Measurements from ENCODE around the gene LDLRAD1. TPM values are rescaled to one million over a fixed set of nuclear protein-coding genes. Genes with fewer than 3 reads are reported as not detected.
A peak's percentile ranks its signal among the peaks of the same experiment; 100 is the strongest.

Gene LDLRAD1
- total and polyA plus RNA-seq, 2 of the 13 experiments (the other 11 are each of a cell fraction or from before 2014, with no cell fraction given), result 2.5 to 14.0 TPM

DNA sequence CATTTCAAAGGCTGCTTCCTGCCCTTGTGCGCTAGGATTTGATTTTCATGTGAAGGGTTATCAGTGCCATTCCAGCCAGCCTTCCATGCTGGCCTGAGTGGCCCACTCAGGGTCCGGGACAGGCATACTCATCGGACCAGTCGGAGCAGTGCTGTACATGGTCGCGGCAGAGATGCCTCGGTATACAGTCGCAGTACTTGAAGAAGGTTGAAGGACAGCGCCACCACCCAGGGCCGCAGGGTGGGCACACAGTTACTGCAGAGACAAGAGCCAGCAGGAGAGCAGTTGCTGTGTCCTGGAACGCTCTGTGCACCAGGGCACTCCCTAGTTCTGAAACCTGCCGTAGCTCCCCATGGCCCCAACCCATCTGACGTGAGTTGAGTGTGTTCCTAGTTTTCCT is 9.1 kb downstream of the LDLRAD1 start:
- Histone ChIP-seq H3K36me3 (replicated peaks in 1 of 2; ENCODE audit: control insufficient read depth in 1 of 2, insufficient read depth in 2 of 2, low read length in 2 of 2) (no peaks in the 10 kb centered on the region), H3K9ac (ENCODE audit: insufficient read depth, low read depth, low read length) (no peak overlapping the region), H3K4me3 (replicated peaks in 1 of 3; ENCODE audit: insufficient read depth in 1 of 3, low read depth in 2 of 3, low read length in 3 of 3) (no peak overlapping the region), H3K4me1 (ENCODE audit: insufficient read depth, low read length) (peaks cover 28% of the 10 kb centered on the region), H3K9me3 (ENCODE audit: low read length) (no peaks in the 10 kb centered on the region), H3K27me3 (ENCODE audit: control insufficient read depth in 1 of 2, insufficient read depth in 2 of 2, low read length in 2 of 2) (no peaks in the 10 kb centered on the region), H2AFZ (ENCODE audit: low read length) (no peak overlapping the region), H3K4me2 (ENCODE audit: low read depth, low read length) (no peak overlapping the region), H3K79me2 (ENCODE audit: insufficient read depth, low read length) (no peaks in the 10 kb centered on the region), H4K20me1 (ENCODE audit: insufficient read depth, low read length) (no peaks in the 10 kb centered on the region), H3K27ac (ENCODE audit: extremely low read length, insufficient read depth, low read length) (no peak overlapping the region)
- intact Hi-C loops (cut with micrococcal nuclease; ENCODE audit: unreplicated experiment), result no loop called here
- DNase-seq (ENCODE audit: low spot score) (no peak), ATAC-seq (no peak), FAIRE-seq (no peak)
- ChIA-PET CTCF (ENCODE audit: low intra/inter-chr PET ratio, low total read pairs) (no interaction called here), POLR2A (no interaction called here)
- 100% methylated on average over 2 of the region's 13 CpGs for WGBS (ENCODE audit: low lambda C conversion rate)
- in situ Hi-C loops (cut with HindIII; ENCODE audit: extremely low pct_ligation_motif_present, low pct_unique_long_range_greater_than_20kb), result no loop called here
- BruUV-seq (replicated peaks), result no TSS peak
- TF ChIP-seq ZNF652 (CRISPR knock-in tag; IDR thresholded peaks at IDR 0.05; ENCODE audit: borderline replicate concordance, low read depth) (no peak), ZNF570 (CRISPR knock-in tag; IDR thresholded peaks at IDR 0.05; ENCODE audit: borderline replicate concordance) (no peak), RAD21 (CRISPR knock-in tag; IDR thresholded peaks at IDR 0.05) (no peak)
- TF ChIP-seq, protein P1, sequence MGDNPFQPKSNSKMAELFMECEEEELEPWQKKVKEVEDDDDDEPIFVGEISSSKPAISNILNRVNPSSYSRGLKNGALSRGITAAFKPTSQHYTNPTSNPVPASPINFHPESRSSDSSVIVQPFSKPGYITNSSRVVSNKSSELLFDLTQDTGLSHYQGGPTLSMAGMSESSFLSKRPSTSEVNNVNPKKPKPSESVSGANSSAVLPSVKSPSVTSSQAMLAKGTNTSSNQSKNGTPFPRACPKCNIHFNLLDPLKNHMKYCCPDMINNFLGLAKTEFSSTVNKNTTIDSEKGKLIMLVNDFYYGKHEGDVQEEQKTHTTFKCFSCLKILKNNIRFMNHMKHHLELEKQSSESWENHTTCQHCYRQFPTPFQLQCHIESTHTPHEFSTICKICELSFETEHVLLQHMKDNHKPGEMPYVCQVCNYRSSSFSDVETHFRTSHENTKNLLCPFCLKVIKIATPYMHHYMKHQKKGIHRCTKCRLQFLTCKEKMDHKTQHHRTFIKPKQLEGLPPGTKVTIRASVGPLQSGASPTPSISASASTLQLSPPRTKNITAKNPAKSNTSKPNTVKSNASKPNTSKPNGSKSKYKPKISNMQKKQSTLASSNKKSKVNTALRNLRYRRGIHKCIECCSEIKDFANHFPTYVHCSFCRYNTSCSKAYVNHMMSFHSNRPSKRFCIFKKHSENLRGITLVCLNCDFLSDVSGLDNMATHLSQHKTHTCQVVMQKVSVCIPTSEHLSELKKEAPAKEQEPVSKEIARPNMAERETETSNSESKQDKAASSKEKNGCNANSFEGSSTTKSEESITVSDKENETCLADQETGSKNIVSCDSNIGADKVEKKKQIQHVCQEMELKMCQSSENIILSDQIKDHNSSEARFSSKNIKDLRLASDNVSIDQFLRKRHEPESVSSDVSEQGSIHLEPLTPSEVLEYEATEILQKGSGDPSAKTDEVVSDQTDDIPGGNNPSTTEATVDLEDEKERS (CRISPR knock-in tag; IDR thresholded peaks at IDR 0.05), result no peak

DNA sequence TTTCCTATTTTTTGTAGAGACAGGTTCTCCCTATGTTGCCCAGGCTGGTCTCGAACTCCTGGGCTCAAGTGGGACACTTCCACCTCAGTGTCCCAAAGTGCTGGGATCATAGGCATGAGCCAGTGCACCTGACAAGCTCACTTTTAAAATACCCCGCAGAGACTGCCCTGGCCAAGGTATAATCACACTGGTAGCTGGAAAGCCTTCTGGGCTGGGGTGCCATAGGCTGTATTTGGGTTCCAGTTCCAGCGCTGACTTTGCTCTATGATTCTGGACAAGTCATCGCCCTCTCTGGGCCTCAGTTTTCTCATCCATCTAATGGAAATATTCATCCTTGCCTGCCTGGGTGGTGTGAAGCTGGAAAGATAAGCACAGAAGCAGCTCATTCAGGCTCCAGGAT is 10.4 kb downstream of the LDLRAD1 start:
- Histone ChIP-seq H3K4me2 (ENCODE audit: low read depth, low read length) (no peak overlapping the region), H3K9me3 (ENCODE audit: low read length) (no peaks in the 10 kb centered on the region), H3K4me3 (replicated peaks in 1 of 3; ENCODE audit: insufficient read depth in 1 of 3, low read depth in 2 of 3, low read length in 3 of 3) (no peak overlapping the region), H3K4me1 (ENCODE audit: insufficient read depth, low read length) (peaks cover 15% of the 10 kb centered on the region), H3K27ac (ENCODE audit: extremely low read length, insufficient read depth, low read length) (no peak overlapping the region), H3K79me2 (ENCODE audit: insufficient read depth, low read length) (no peaks in the 10 kb centered on the region), H3K9ac (ENCODE audit: insufficient read depth, low read depth, low read length) (no peak overlapping the region), H4K20me1 (ENCODE audit: insufficient read depth, low read length) (no peaks in the 10 kb centered on the region), H2AFZ (ENCODE audit: low read length) (no peak overlapping the region), H3K27me3 (ENCODE audit: control insufficient read depth in 1 of 2, insufficient read depth in 2 of 2, low read length in 2 of 2) (no peaks in the 10 kb centered on the region), H3K36me3 (replicated peaks in 1 of 2; ENCODE audit: control insufficient read depth in 1 of 2, insufficient read depth in 2 of 2, low read length in 2 of 2) (no peaks in the 10 kb centered on the region)
- TF ChIP-seq, protein P2, sequence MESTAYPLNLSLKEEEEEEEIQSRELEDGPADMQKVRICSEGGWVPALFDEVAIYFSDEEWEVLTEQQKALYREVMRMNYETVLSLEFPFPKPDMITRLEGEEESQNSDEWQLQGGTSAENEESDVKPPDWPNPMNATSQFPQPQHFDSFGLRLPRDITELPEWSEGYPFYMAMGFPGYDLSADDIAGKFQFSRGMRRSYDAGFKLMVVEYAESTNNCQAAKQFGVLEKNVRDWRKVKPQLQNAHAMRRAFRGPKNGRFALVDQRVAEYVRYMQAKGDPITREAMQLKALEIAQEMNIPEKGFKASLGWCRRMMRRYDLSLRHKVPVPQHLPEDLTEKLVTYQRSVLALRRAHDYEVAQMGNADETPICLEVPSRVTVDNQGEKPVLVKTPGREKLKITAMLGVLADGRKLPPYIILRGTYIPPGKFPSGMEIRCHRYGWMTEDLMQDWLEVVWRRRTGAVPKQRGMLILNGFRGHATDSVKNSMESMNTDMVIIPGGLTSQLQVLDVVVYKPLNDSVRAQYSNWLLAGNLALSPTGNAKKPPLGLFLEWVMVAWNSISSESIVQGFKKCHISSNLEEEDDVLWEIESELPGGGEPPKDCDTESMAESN (CRISPR knock-in tag; conservative IDR thresholded peaks at IDR 0.05), result no peak
- TF ChIP-seq FLYWCH1 (CRISPR knock-in tag; IDR thresholded peaks at IDR 0.05), result no peak
- ChIA-PET CTCF (ENCODE audit: low intra/inter-chr PET ratio, low total read pairs) (no interaction called here), POLR2A (no interaction called here)
- FAIRE-seq (no peak), ATAC-seq (no peak), DNase-seq (ENCODE audit: low spot score) (no peak)
- intact Hi-C loops (cut with micrococcal nuclease; ENCODE audit: unreplicated experiment) (no loop called here), in situ Hi-C loops (cut with HindIII; ENCODE audit: extremely low pct_ligation_motif_present, low pct_unique_long_range_greater_than_20kb) (no loop called here)
- BruUV-seq (replicated peaks), result TSS peak; percentile 31
- 98% methylated on average over 4 of the region's 4 CpGs for WGBS (ENCODE audit: low lambda C conversion rate)

All from HepG2 (cell line).